OCI-LY7 (cell line): ENCODE measurements around the gene ANKRD44. TPM values are rescaled to one million over a fixed set of nuclear protein-coding genes. Genes with fewer than 3 reads are reported as not detected.
A peak's percentile ranks its signal among the peaks of the same experiment; 100 is the strongest.

Experiments
- BruUV-seq: library from RNA; stranded (reverse); fragments of 400-500 nt; replicated peaks from 2 replicates; lab custom pipeline; 2021; lab: Mats Ljungman, UMichigan
- CTCF ChIA-PET: fragments of 300-600 bp; sonication (Branson Sonifier 250); formaldehyde crosslinking; loops from one replicate; lab custom pipeline; 2022; ENCODE audit warnings: antibody characterized with exemption; ENCODE audit not compliant: unreplicated experiment; lab: Charles Lee
- POLR2A ChIA-PET: fragments of 300-600 bp; sonication (Branson Sonifier 250); formaldehyde crosslinking; loops from one replicate; lab custom pipeline; 2022; ENCODE audit warnings: antibody characterized with exemption; lab: Charles Lee
- DNase-seq: peaks from one replicate; pipeline ENCODE4 v3.0.0-alpha.2; 2015; ENCODE audit warnings: low spot score
- H2AFZ ChIP-seq: fragments of 200-600 bp; sonication (generic), shearing (Covaris generic); 2 replicates; pipeline ENCODE4 v1.6.1; 2014; ENCODE audit warnings: mild to moderate bottlenecking, antibody characterized with exemption, low read length, moderate library complexity
- H3K27ac ChIP-seq: fragments of 200-600 bp; sonication (generic); 2 replicates; pipeline ENCODE4 v1.5.1; 2014; ENCODE audit warnings: mixed run types, low read depth, mild to moderate bottlenecking, moderate library complexity, low read length, inconsistent platforms; ENCODE audit not compliant: poor library complexity, severe bottlenecking
- H3K36me3 ChIP-seq: fragments of 200-600 bp; sonication (generic); 2 replicates; pipeline ENCODE4 v1.6.1; 2014; ENCODE audit warnings: mild to moderate bottlenecking, antibody characterized with exemption, low read length, moderate library complexity, mixed read lengths; ENCODE audit not compliant: insufficient read depth
- H3K4me1 ChIP-seq: fragments of 200-600 bp; sonication (generic); 2 replicates; pipeline ENCODE4 v1.5.1; 2014; ENCODE audit warnings: mild to moderate bottlenecking, low read length; ENCODE audit not compliant: insufficient read depth, poor library complexity, severe bottlenecking
- H3K4me2 ChIP-seq: fragments of 200-600 bp; sonication (generic); 2 replicates; pipeline ENCODE4 v1.6.1; 2014; ENCODE audit warnings: mild to moderate bottlenecking, low read length
- H3K4me3 ChIP-seq: fragments of 200-600 bp; sonication (generic); 2 replicates; pipeline ENCODE4 v1.5.1; 2014; ENCODE audit warnings: mild to moderate bottlenecking, low read depth, low read length; ENCODE audit not compliant: poor library complexity, severe bottlenecking
- H3K79me2 ChIP-seq: fragments of 200-600 bp; sonication (generic); 2 replicates; pipeline ENCODE4 v1.6.1; 2016; ENCODE audit warnings: low read depth, mild to moderate bottlenecking, low read length, moderate library complexity, mixed read lengths; ENCODE audit not compliant: insufficient read depth
- H3K9me2 ChIP-seq: fragments of 200-600 bp; sonication (generic); 2 replicates; pipeline ENCODE4 v1.6.1; 2016; ENCODE audit warnings: mild to moderate bottlenecking, low read length, mixed read lengths; ENCODE audit not compliant: insufficient read depth
- H3K9me3 ChIP-seq: fragments of 200-600 bp; sonication (generic); 2 replicates; pipeline ENCODE4 v1.6.1; 2014; ENCODE audit warnings: mild to moderate bottlenecking, mixed run types, low read length, mixed read lengths
- H4K20me1 ChIP-seq: fragments of 200-600 bp; sonication (generic); 2 replicates; pipeline ENCODE4 v1.6.1; 2014; ENCODE audit warnings: mild to moderate bottlenecking, antibody characterized with exemption, low read length, moderate library complexity, mixed read lengths; ENCODE audit not compliant: insufficient read depth
- CTCF ChIP-seq: fragments of 200-600 bp; sonication (generic); conservative IDR thresholded peaks from 2 replicates; pipeline ENCODE4 v1.5.1; 2014; ENCODE audit warnings: mild to moderate bottlenecking, antibody characterized with exemption, low read length, moderate library complexity, mixed read lengths
- EZH2phosphoT487 ChIP-seq: fragments of 200-600 bp; sonication (generic); IDR thresholded peaks from 2 replicates; pipeline ENCODE4 v1.6.1; 2018; ENCODE audit warnings: low read depth, borderline replicate concordance, mild to moderate bottlenecking, mixed run types, antibody characterized with exemption, low read length, moderate library complexity, mixed read lengths
- intact Hi-C: fragments of 100-400 bp; cut with micrococcal nuclease; formaldehyde crosslinking; loops from one replicate; pipeline ENCODE4 v1.10.0; 2022; ENCODE audit not compliant: unreplicated experiment
- total RNA-seq, 2 experiments: library from RNA; depleted of rRNA in 1 of 2; stranded (reverse); fragments of >200 nt in 1 of 2; shearing (Covaris generic) in 1 of 2; gene quantifications; 2 replicates each; pipeline ENCODE4 v1.2.3, GENCODE V29; 2014 to 2022

ANKRD44 gene
- total RNA-seq, 2 experiments from 2014 or later: 69.4 to 73.7 TPM

GRCh38 chr2:197210430-197210829 lies 100.2 kb downstream of the ANKRD44 start:
- TSS peak; percentile 60 for BruUV-seq
- Histone ChIP-seq H3K4me3 (peak overlapping the region; percentile 45), H3K9me2 (no peaks in the 10 kb centered on the region), H3K79me2 (peaks cover 87% of the 10 kb centered on the region), H3K27ac (peak overlapping the region; percentile 96), H3K36me3 (no peaks in the 10 kb centered on the region), H3K4me2 (peak overlapping the region; percentile 68), H3K9me3 (no peaks in the 10 kb centered on the region), H2AFZ (peak overlapping the region; percentile 27; the same call in 1 of the 2 replicates), H4K20me1 (no peaks in the 10 kb centered on the region), H3K4me1 (peaks cover 100% of the 10 kb centered on the region)
- DNase-seq: no peak
- TF ChIP-seq CTCF (no peak), EZH2phosphoT487 (no peak)
- ChIA-PET CTCF (interaction anchor here (0.7 to 1.5 kb wide), 4 partner anchors 13 to 95 kb away, joined by 3 to 4 read pairs (median 3); no protein-coding TSS in a partner anchor), POLR2A (interaction anchor here (0.6 to 4.9 kb wide), 23 partner anchors 8 to 1063 kb away, joined by 3 to 79 read pairs (median 5); partner anchors contain the start of genes ANKRD44 and SF3B1)
- intact Hi-C loops: loop anchor here (1.0 to 10.0 kb wide), 2 partner anchors 98 to 1036 kb away; partner anchors contain the start of gene STK17B

- intact Hi-C loops: loop anchor here (1.0 to 10.0 kb wide), 5 partner anchors 11 to 1035 kb away; partner anchors contain the start of genes MOB4 and STK17B
- CTCF ChIA-PET: interaction anchor here (0.7 to 1.5 kb wide), 4 partner anchors 12 to 95 kb away, joined by 3 to 4 read pairs (median 3); no protein-coding TSS in a partner anchor
- Histone ChIP-seq H3K4me3 (peak overlapping the region; percentile 45), H3K4me2 (peak overlapping the region; percentile 68), H3K79me2 (peaks cover 82% of the 10 kb centered on the region), H3K27ac (peak overlapping the region; percentile 96), H3K9me3 (no peaks in the 10 kb centered on the region), H2AFZ (peak overlapping the region; percentile 27; the same call in 1 of the 2 replicates), H4K20me1 (no peaks in the 10 kb centered on the region), H3K9me2 (no peaks in the 10 kb centered on the region), H3K36me3 (no peaks in the 10 kb centered on the region), H3K4me1 (peaks cover 100% of the 10 kb centered on the region)
- POLR2A ChIA-PET: interaction anchor here (0.6 to 4.9 kb wide), 26 partner anchors 8 to 1062 kb away, joined by 3 to 79 read pairs (median 4); partner anchors contain the start of genes ANKRD44 and SF3B1
- TF ChIP-seq CTCF: no peak
- TF ChIP-seq EZH2phosphoT487: no peak
- BruUV-seq: no TSS peak
- peak; percentile 78 for DNase-seq
Measured at GRCh38 chr2:197209742-197210408, 100.7 kb downstream of the ANKRD44 start.
